A549 (cell line): ENCODE measurements around the gene TAGAP.

ENCODE experiments used
- BHLHE40 ChIP-seq: IDR thresholded peaks from 2 replicates; pipeline ENCODE4 v1.6.1; 2012; ENCODE audit warnings: low read depth, low read length, inconsistent platforms
- CEBPB ChIP-seq, 2 experiments: fragments of >200 bp in 1 of 2; sonication (Bioruptor Twin) in 1 of 2; formaldehyde crosslinking in 1 of 2; IDR thresholded peaks; 2 replicates each; pipeline ENCODE4 v1.6.1; 2012 to 2016
- CHD2 ChIP-seq: fragments of 150-350 bp; IDR thresholded peaks from 2 replicates; pipeline ENCODE4 v1.6.1; 2014; ENCODE audit warnings: low read length; ENCODE audit not compliant: partially characterized antibody
- EHMT2 ChIP-seq: fragments of 200-600 bp; sonication (generic); IDR thresholded peaks from 2 replicates; pipeline ENCODE4 v1.6.1; 2016; ENCODE audit warnings: antibody characterized with exemption, low read depth, mild to moderate bottlenecking, moderate library complexity
- ESRRA ChIP-seq: fragments of 150-350 bp; IDR thresholded peaks from 2 replicates; pipeline ENCODE4 v1.6.1; 2014; ENCODE audit warnings: mild to moderate bottlenecking, low read length, borderline replicate concordance
- FOSL2 ChIP-seq, 2 experiments: fragments of 450-650 bp in 1 of 2; fragments of >200 bp in 1 of 2; sonication (Bioruptor Twin) in 1 of 2; formaldehyde crosslinking; IDR thresholded peaks; 2 replicates each; pipeline versions ENCODE4 v1.5.0 to v1.6.1; 2016 to 2020; ENCODE audit warnings: mild to moderate bottlenecking in 1 of 2, moderate library complexity in 1 of 2
- HOXA7 ChIP-seq: fragments of 250-450 bp; sonication (Bioruptor Pico); IDR thresholded peaks from 2 replicates; pipeline ENCODE4 v1.5.0; 2020; ENCODE audit warnings: mild to moderate bottlenecking, moderate library complexity
- POLR2A ChIP-seq: IDR thresholded peaks from 2 replicates; pipeline ENCODE4 v1.6.1; 2012; ENCODE audit warnings: mild to moderate bottlenecking, low read length
- RAD21 ChIP-seq, 2 experiments: fragments of >200 bp in 1 of 2; sonication (Bioruptor Twin) in 1 of 2; formaldehyde crosslinking in 1 of 2; IDR thresholded peaks in 1 of 2; conservative IDR thresholded peaks in 1 of 2; 2 replicates in 1 of 2; 3 replicates in 1 of 2; pipeline ENCODE4 v1.6.1; 2012 to 2018; ENCODE audit warnings: inconsistent platforms in 1 of 2
- TF ChIP-seq, protein P1 (sequence below): fragments of >200 bp; sonication (Bioruptor Twin); formaldehyde crosslinking; IDR thresholded peaks from 3 replicates; pipeline ENCODE4 v1.5.1; 2016
- TF ChIP-seq, protein P2 (sequence below): IDR thresholded peaks from 2 replicates; pipeline ENCODE4 v1.6.1; 2012
- TF ChIP-seq, protein P3 (sequence below): fragments of 450-650 bp; IDR thresholded peaks from 2 replicates; pipeline ENCODE4 v1.6.1; 2014; ENCODE audit warnings: antibody characterized with exemption
- TF ChIP-seq, protein P4 (sequence below): fragments of 200-600 bp; sonication (generic); IDR thresholded peaks from 2 replicates; pipeline ENCODE4 v1.6.1; 2016; ENCODE audit warnings: antibody characterized with exemption, mild to moderate bottlenecking, moderate library complexity
- TF ChIP-seq, protein P5 (sequence below): IDR thresholded peaks from 2 replicates; pipeline ENCODE4 v1.6.1; 2012

DNA sequence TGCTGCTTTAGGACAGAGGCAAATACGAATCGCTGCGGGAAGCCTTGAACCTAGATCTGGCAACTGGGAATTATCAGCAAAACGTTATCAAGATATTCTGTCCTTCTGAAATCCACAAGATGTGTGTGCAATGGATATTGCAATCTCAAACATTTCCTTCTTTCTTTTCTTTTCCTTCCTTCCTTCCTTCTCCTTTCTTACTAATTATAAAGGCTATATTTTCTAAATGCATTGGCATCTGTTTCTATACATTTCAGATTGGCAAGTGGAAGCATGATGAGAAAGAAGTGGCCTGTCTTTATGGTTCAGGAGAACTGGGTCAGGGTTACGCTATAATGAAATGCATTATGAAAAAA, 2.0 kb downstream of the TAGAP start:
- TF ChIP-seq, protein P1, sequence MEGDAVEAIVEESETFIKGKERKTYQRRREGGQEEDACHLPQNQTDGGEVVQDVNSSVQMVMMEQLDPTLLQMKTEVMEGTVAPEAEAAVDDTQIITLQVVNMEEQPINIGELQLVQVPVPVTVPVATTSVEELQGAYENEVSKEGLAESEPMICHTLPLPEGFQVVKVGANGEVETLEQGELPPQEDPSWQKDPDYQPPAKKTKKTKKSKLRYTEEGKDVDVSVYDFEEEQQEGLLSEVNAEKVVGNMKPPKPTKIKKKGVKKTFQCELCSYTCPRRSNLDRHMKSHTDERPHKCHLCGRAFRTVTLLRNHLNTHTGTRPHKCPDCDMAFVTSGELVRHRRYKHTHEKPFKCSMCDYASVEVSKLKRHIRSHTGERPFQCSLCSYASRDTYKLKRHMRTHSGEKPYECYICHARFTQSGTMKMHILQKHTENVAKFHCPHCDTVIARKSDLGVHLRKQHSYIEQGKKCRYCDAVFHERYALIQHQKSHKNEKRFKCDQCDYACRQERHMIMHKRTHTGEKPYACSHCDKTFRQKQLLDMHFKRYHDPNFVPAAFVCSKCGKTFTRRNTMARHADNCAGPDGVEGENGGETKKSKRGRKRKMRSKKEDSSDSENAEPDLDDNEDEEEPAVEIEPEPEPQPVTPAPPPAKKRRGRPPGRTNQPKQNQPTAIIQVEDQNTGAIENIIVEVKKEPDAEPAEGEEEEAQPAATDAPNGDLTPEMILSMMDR: peak; percentile 11; the same call in 1 of the 3 replicates
- TF ChIP-seq, protein P2, sequence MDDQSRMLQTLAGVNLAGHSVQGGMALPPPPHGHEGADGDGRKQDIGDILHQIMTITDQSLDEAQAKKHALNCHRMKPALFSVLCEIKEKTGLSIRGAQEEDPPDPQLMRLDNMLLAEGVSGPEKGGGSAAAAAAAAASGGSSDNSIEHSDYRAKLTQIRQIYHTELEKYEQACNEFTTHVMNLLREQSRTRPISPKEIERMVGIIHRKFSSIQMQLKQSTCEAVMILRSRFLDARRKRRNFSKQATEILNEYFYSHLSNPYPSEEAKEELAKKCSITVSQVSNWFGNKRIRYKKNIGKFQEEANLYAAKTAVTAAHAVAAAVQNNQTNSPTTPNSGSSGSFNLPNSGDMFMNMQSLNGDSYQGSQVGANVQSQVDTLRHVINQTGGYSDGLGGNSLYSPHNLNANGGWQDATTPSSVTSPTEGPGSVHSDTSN: no peak
- no peak for TF ChIP-seq CHD2
- no peak for TF ChIP-seq CEBPB (IDR thresholded peaks at IDR 0.05)
- no peak for TF ChIP-seq POLR2A
- TF ChIP-seq FOSL2 (IDR thresholded peaks at IDR 0.05): no peak
- TF ChIP-seq FOSL2 (CRISPR knock-in tag; IDR thresholded peaks at IDR 0.05): no peak
- TF ChIP-seq EHMT2: no peak
- TF ChIP-seq, protein P3, sequence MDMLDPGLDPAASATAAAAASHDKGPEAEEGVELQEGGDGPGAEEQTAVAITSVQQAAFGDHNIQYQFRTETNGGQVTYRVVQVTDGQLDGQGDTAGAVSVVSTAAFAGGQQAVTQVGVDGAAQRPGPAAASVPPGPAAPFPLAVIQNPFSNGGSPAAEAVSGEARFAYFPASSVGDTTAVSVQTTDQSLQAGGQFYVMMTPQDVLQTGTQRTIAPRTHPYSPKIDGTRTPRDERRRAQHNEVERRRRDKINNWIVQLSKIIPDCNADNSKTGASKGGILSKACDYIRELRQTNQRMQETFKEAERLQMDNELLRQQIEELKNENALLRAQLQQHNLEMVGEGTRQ: no peak
- no peak for TF ChIP-seq HOXA7 (CRISPR knock-in tag)
- TF ChIP-seq, protein P4, sequence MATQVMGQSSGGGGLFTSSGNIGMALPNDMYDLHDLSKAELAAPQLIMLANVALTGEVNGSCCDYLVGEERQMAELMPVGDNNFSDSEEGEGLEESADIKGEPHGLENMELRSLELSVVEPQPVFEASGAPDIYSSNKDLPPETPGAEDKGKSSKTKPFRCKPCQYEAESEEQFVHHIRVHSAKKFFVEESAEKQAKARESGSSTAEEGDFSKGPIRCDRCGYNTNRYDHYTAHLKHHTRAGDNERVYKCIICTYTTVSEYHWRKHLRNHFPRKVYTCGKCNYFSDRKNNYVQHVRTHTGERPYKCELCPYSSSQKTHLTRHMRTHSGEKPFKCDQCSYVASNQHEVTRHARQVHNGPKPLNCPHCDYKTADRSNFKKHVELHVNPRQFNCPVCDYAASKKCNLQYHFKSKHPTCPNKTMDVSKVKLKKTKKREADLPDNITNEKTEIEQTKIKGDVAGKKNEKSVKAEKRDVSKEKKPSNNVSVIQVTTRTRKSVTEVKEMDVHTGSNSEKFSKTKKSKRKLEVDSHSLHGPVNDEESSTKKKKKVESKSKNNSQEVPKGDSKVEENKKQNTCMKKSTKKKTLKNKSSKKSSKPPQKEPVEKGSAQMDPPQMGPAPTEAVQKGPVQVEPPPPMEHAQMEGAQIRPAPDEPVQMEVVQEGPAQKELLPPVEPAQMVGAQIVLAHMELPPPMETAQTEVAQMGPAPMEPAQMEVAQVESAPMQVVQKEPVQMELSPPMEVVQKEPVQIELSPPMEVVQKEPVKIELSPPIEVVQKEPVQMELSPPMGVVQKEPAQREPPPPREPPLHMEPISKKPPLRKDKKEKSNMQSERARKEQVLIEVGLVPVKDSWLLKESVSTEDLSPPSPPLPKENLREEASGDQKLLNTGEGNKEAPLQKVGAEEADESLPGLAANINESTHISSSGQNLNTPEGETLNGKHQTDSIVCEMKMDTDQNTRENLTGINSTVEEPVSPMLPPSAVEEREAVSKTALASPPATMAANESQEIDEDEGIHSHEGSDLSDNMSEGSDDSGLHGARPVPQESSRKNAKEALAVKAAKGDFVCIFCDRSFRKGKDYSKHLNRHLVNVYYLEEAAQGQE: no peak
- no peak; a peak in 1 of 5 replicates for TF ChIP-seq RAD21 (conservative IDR thresholded peaks at IDR 0.05 in 1 of 2, IDR thresholded peaks at IDR 0.05 in 1 of 2)
- no peak for TF ChIP-seq BHLHE40
- no peak for TF ChIP-seq ESRRA
- TF ChIP-seq, protein P5, sequence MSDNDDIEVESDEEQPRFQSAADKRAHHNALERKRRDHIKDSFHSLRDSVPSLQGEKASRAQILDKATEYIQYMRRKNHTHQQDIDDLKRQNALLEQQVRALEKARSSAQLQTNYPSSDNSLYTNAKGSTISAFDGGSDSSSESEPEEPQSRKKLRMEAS: no peak
